Heart right ventricle (tissue), 16 donors: Measurements from ENCODE around the gene USP47. TPM values are rescaled to one million over a fixed set of nuclear protein-coding genes. Genes with fewer than 3 reads are reported as not detected.

Source experiments
- ATAC-seq, 8 donors: fragments of 200-7000 bp; cut with Tn5 transposase; one replicate each; pipeline ENCODE4 v1.9.1; 2020; ENCODE audit warnings: mild to moderate bottlenecking in 8 of 8, moderate library complexity in 8 of 8, moderate number of reproducible peaks in 1 of 8
- DNase-seq, 2 donors: peaks; one replicate each; pipeline ENCODE4 v3.0.0-alpha.2; 2020
- H3K27ac ChIP-seq, 10 donors: fragments of 200-600 bp; sonication (generic) in 2 of 10; one replicate each; pipeline versions ENCODE4 v1.5.0 to v1.8.0; 2020 to 2022; ENCODE audit warnings: mild to moderate bottlenecking in 3 of 10
- H3K27me3 ChIP-seq, 7 donors: fragments of 200-600 bp; one replicate each; pipeline ENCODE4 v1.8.0; 2021 to 2022; ENCODE audit warnings: mild to moderate bottlenecking in 2 of 7
- H3K36me3 ChIP-seq, 9 donors: fragments of 200-600 bp; sonication (generic) in 1 of 9; one replicate each; pipeline versions ENCODE4 v1.5.0 to v1.8.0; 2020 to 2022; ENCODE audit warnings: mild to moderate bottlenecking in 2 of 9
- H3K4me1 ChIP-seq, 9 donors: fragments of 200-600 bp; sonication (generic) in 1 of 9; one replicate each; pipeline versions ENCODE4 v1.5.0 to v1.8.0; 2020 to 2022; ENCODE audit warnings: mild to moderate bottlenecking in 4 of 9
- H3K4me3 ChIP-seq, 10 donors: fragments of 200-600 bp; sonication (generic) in 2 of 10; one replicate each; pipeline versions ENCODE4 v1.5.0 to v1.8.0; 2020 to 2022; ENCODE audit warnings: mild to moderate bottlenecking in 7 of 10, moderate library complexity in 2 of 10
- H3K9me3 ChIP-seq, 11 donors: fragments of 200-600 bp in 10 of 11; sonication (generic) in 2 of 11; one replicate each; pipeline versions ENCODE4 v1.5.0 to v1.8.0; 2013 to 2022; ENCODE audit warnings: mild to moderate bottlenecking in 2 of 11, control low read depth in 1 of 11, moderate library complexity in 1 of 11
- CTCF ChIP-seq, 9 donors: fragments of 200-600 bp; sonication (generic) in 2 of 9; IDR thresholded peaks; one replicate each; pipeline versions ENCODE4 v1.5.0 to v1.8.0; 2021 to 2022; ENCODE audit warnings: antibody characterized with exemption in 9 of 9, mild to moderate bottlenecking in 5 of 9, moderate library complexity in 1 of 9
- WGBS, 2 donors: extraction: QIAGEN DNeasy Blood & Tissue Kit; methylation state at CpG; one replicate each; pipeline ENCODE4 v1.1.7; 2013; ENCODE audit warnings: inconsistent platforms in 1 of 2; 5-methylcytosine and 5-hydroxymethylcytosine counted together
- intact Hi-C, 10 donors: fragments of 100-400 bp; cut with DNase I; formaldehyde crosslinking; loops; one replicate each; pipeline versions ENCODE4 v1.11.1 to v1.14.2; 2022
- polyA plus RNA-seq, 2 donors: library from polyadenylated mRNA; stranded (reverse); fragments of 200-250 nt; gene quantifications; one replicate each; pipeline ENCODE4 v1.2.3, GENCODE V29; 2013
- total RNA-seq, 10 donors: library from RNA; stranded (reverse); fragmentation: NEBNext Ultra II Directional in 3 of 10; extraction: Animal tissue kit (Norgen Biotek cat#: 25700) in 3 of 10; gene quantifications; one replicate each; pipeline versions ENCODE4 v1.2.1 to v1.2.4, GENCODE V29; 2021 to 2023
- donor health status: Arrhythmogenic right ventricular cardiomyopathy.
- donor health status: ischemic (EF 13 %, LVEDD 7.1; RV severe dilation, severe dysfunction).
- donor health status: healthy with polysubstance abuse.
- donor health status: DM: no; HTN: yes; CAD: no.
- donor health status: DM: no; HTN: no; CAD: no.
- donor health status: ischemic (EF 25% LVEDD 6.9; RV normal size, moderate dysfunction).
- donor health status: ischemic (EF 25% LVEDD 5.7; RV mildly dilated, moderate dysfunction).
- donor health status: healthy.
- donor health status: DM: yes; HTN: yes; CAD: no.
- donor health status: Ischemic cardiomyopathy.
- donor health status: ischemic (EF 35%, LVEDD 5.7; RV mildly dilated, moderate dysfunction).
- donor health status: nonischemic (EF 11% LVEDD 7.7; RV severe dilation, severe dysfunction).
- donor health status: DM: yes; HTN: yes; CAD: no.
- donor health status: PGD.
- donor health status: ischemic (EF 29% LVEDD 5.4; RV normal size, mild dysfunction).
- donor health status: nonischemic (EF 23%, LVEDD 6.1; RV moderate dilation, normal function).

Gene USP47
- total and polyA plus RNA-seq, 12 donors, result 30.5 to 56.4 (median 52.5) TPM

- DNase-seq (no peak), ATAC-seq (peak in 6 of 8 donors; percentile 50 to 78 (median 63))
- no peak overlapping the region for H3K4me3 ChIP-seq
- intact Hi-C loops, result no loop called here
- H3K9me3 ChIP-seq, result no peaks in the 10 kb centered on the region
- WGBS, 2 donors, result 53 to 66% methylated on average over 6 of the region's 6 CpGs
- H3K27me3 ChIP-seq, result no peaks in the 10 kb centered on the region
- H3K4me1 ChIP-seq, result peaks cover 9 to 62% (median 49%) of the 10 kb centered on the region in 9 donors
- peak overlapping the region; percentile 34 to 80 (median 74) for H3K27ac ChIP-seq
- no peak for TF ChIP-seq CTCF (IDR thresholded peaks at IDR 0.05)
- peaks cover 0 to 35% (median 0%) of the 10 kb centered on the region in 9 donors for H3K36me3 ChIP-seq
These were observed 150.8 kb downstream of the USP47 start for GRCh38 chr11:11992257-11993212.

- H3K27ac ChIP-seq, result peak overlapping the region; percentile 34 to 80 (median 74)
- ATAC-seq (peak; percentile 40 to 92 (median 79)), DNase-seq (no peak)
These were observed 152.1 kb downstream of the USP47 start for GRCh38 chr11:11993839-11994238.

GRCh38 chr11:11995601-11996000 lies 153.8 kb downstream of the USP47 start:
- 93 to 97% methylated on average over 6 of the region's 6 CpGs for WGBS, 2 donors
- DNase-seq (no peak), ATAC-seq (no peak)
- no peak for TF ChIP-seq CTCF (IDR thresholded peaks at IDR 0.05)
- Histone ChIP-seq H3K9me3 (no peaks in the 10 kb centered on the region), H3K27me3 (no peaks in the 10 kb centered on the region), H3K4me3 (no peak overlapping the region), H3K36me3 (peaks cover 0 to 66% (median 8%) of the 10 kb centered on the region in 9 donors), H3K4me1 (peaks cover 0 to 35% (median 24%) of the 10 kb centered on the region in 9 donors), H3K27ac (no peak overlapping the region)
- intact Hi-C loops, result no loop called here

More at GRCh38 chr11:11993839-11994238, 152.1 kb downstream of the USP47 start:
- Histone ChIP-seq H3K27me3 (no peaks in the 10 kb centered on the region), H3K4me3 (no peak overlapping the region), H3K9me3 (no peaks in the 10 kb centered on the region), H3K36me3 (peaks cover 0 to 48% (median 3%) of the 10 kb centered on the region in 9 donors), H3K4me1 (peaks cover under 1 to 49% (median 37%) of the 10 kb centered on the region in 9 donors)
- WGBS, 2 donors, result 48 to 52% methylated on average over 8 of the region's 8 CpGs
- TF ChIP-seq CTCF (IDR thresholded peaks at IDR 0.05), result no peak
- intact Hi-C loops, result no loop called here

- WGBS, 2 donors, result 83 to 94% methylated on average over 11 of the region's 11 CpGs
- peaks cover 0 to 75% (median 17%) of the 10 kb centered on the region in 9 donors for H3K36me3 ChIP-seq
- no peak overlapping the region for H3K27ac ChIP-seq
- peaks cover 0 to 5% (median 0%) of the 10 kb centered on the region in 7 donors for H3K27me3 ChIP-seq
- no peaks in the 10 kb centered on the region for H3K9me3 ChIP-seq
- no peak overlapping the region for H3K4me3 ChIP-seq
- intact Hi-C loops, result no loop called here
- H3K4me1 ChIP-seq, result peaks cover 0 to 31% (median 23%) of the 10 kb centered on the region in 9 donors
- DNase-seq, result no peak
- no peak for TF ChIP-seq CTCF (IDR thresholded peaks at IDR 0.05)
- ATAC-seq, result no peak
These were observed 154.7 kb downstream of the USP47 start for GRCh38 chr11:11996321-11997048.
